Effector memory CD4-positive, alpha-beta T cell (primary cell): ENCODE measurements around the gene TARS3.

ENCODE experiments used
- DNase-seq, 3 donors: peaks; one replicate each; pipeline ENCODE4 v3.0.0-alpha.2; 2020
- H3K27ac ChIP-seq: 2 replicates; pipeline ENCODE4 v1.7.0; 2013; ENCODE audit warnings: mild to moderate bottlenecking, low read length, moderate library complexity; ENCODE audit not compliant: insufficient read depth, poor library complexity, severe bottlenecking
- H3K27me3 ChIP-seq: replicated peaks from 2 replicates; pipeline ENCODE4 v1.7.0; 2013; ENCODE audit warnings: mild to moderate bottlenecking, low read length; ENCODE audit not compliant: insufficient read depth, control insufficient read depth, poor library complexity, severe bottlenecking
- H3K36me3 ChIP-seq: 2 replicates; pipeline ENCODE4 v1.7.0; 2013; ENCODE audit warnings: mild to moderate bottlenecking, low read length, moderate library complexity; ENCODE audit not compliant: control insufficient read depth, insufficient read depth
- H3K4me1 ChIP-seq: 2 replicates; pipeline ENCODE4 v1.7.0; 2013; ENCODE audit warnings: low read length, mild to moderate bottlenecking; ENCODE audit not compliant: control insufficient read depth, insufficient read depth, poor library complexity, severe bottlenecking
- H3K4me3 ChIP-seq: 2 replicates; pipeline ENCODE4 v1.7.0; 2013; ENCODE audit warnings: low read length, low read depth, mild to moderate bottlenecking; ENCODE audit not compliant: insufficient read depth, poor library complexity, severe bottlenecking
- H3K9me3 ChIP-seq: 2 replicates; pipeline ENCODE4 v1.7.0; 2013; ENCODE audit warnings: mild to moderate bottlenecking, low read length, moderate library complexity; ENCODE audit not compliant: control insufficient read depth

Gene TARS3

DNA sequence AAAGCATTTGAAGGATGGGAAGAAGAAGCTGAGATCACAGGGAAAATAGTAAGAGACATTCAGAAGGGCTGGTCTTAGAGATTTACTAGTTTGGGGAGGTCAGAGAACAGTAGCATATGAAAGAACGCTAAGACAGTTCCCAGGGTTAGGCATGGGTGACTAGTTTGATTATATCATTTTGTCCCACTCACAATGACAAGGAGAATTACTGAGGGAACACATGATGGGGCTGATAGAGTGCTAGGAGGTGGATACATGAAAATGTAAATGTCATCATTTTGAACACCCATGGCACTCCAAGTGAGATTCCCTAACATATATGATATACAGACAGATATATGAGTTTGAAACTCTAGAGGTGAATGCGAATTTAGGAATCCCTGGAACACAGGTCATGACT, 9.3 kb upstream of the TARS3 start:
- no peaks in the 10 kb centered on the region for H3K27me3 ChIP-seq
- no peak overlapping the region for H3K4me3 ChIP-seq
- H3K27ac ChIP-seq = no peak overlapping the region
- no peaks in the 10 kb centered on the region for H3K36me3 ChIP-seq
- DNase-seq = no peak
- H3K4me1 ChIP-seq = no peaks in the 10 kb centered on the region
- no peaks in the 10 kb centered on the region for H3K9me3 ChIP-seq

DNA sequence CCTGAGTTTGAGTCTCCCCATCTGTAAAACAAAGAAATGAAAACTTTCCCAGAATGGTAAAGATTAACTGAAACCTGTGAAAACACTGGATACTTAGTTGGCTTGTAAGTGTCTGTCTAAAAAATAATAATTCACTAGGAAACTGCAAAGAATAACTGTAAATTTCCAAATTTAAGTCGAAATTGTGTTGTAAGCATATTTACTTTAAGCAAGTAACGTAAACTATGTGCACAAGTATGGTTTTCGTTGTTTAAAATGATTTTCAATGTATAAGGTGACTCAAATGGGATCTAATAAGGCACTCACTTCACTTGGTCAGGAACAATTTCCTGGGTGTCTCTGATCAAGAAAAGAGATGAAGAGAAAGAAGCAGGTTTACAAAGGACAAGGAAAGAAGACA, 8.5 kb upstream of the TARS3 start:
- Histone ChIP-seq H3K4me3 (no peak overlapping the region), H3K9me3 (no peaks in the 10 kb centered on the region), H3K4me1 (no peaks in the 10 kb centered on the region), H3K27ac (no peak overlapping the region), H3K27me3 (no peaks in the 10 kb centered on the region), H3K36me3 (no peaks in the 10 kb centered on the region)
- no peak for DNase-seq

DNA sequence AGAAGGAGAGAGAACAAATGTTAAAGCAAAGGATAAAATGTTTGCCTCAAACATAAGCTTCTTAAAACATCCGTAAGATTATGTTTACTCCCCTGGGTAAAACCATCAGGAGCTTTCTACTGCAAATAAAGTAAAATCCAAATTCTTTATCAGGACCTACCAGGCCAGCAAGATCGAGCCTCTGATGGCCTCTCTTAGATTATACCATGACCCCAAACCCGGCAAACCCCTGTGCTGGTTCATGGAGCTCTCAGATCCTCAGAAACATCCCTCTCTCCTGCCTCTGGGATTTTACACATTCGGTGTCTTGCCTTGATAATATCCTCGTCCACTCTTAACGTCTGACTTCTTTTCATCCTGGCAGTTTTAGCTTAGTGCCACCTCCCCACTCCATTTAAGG, 7.5 kb upstream of the TARS3 start:
- no peak overlapping the region for H3K4me3 ChIP-seq
- DNase-seq = no peak
- H3K9me3 ChIP-seq = no peaks in the 10 kb centered on the region
- H3K27me3 ChIP-seq = no peaks in the 10 kb centered on the region
- no peaks in the 10 kb centered on the region for H3K4me1 ChIP-seq
- H3K27ac ChIP-seq = no peak overlapping the region
- H3K36me3 ChIP-seq = no peaks in the 10 kb centered on the region

DNA sequence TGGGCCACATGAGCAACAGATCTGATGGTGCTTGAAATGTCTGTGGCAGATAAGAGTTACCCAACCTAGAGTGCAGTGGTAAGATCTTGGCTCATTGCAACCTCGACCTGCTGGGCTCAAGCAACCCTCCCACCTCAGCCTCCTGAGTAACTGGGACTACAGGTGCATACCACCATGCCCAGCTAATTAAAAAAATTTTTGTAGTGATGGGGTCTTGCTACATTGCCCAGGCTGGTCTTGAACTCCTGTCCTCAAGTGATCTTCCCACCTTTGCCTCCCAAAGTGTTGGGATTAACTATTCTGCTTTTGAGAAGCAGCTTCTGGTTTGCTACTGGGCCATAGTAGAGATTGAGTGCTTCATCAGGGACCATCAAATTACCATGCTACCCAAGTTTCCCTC, 2.9 kb upstream of the TARS3 start:
- H3K4me1 ChIP-seq = peaks cover 9% of the 10 kb centered on the region
- no peak overlapping the region for H3K4me3 ChIP-seq
- H3K27me3 ChIP-seq = no peaks in the 10 kb centered on the region
- H3K27ac ChIP-seq = no peak overlapping the region
- H3K9me3 ChIP-seq = no peaks in the 10 kb centered on the region
- no peak for DNase-seq
- H3K36me3 ChIP-seq = no peaks in the 10 kb centered on the region

DNA sequence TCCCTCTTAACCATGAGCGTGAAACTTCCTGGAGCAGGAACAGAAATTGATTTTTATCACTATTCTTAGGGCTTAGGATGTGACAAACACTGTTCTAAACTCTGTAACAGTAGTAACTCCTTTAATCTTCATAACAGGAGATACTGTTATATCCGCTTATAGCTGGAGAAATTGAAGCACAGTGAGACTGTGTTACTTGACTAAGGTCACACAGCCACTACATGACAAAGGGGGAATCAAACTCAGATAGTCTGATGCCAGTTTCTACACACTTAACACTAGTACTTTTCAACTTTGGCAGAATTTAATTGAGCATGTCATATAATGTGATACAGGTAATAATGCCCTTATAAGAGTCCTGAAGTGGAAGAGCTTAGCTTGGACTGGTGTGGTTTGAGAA, 800 bp upstream of the TARS3 start:
- Histone ChIP-seq H3K4me1 (peaks cover 9% of the 10 kb centered on the region), H3K27ac (no peak overlapping the region), H3K9me3 (no peaks in the 10 kb centered on the region), H3K36me3 (peaks cover 13% of the 10 kb centered on the region), H3K4me3 (no peak overlapping the region), H3K27me3 (no peaks in the 10 kb centered on the region)
- no peak for DNase-seq

DNA sequence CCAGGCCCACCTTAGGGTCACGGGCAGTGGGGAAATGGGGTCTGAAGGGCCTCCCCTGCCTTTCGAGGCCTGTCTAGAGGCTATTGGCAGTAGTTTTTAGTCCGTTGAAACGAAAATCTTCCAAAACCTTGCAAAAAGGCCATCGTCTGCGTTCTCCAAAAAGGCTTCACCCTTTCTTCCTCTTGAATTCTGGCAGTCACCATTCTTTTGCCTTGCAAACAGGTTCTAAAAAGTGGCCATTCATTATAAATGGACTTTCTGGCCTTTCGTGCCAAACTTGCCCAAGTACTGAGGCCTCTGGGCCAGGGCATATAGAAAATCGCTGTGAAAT, 367 bp upstream of the TARS3 start:
- DNase-seq = no peak
- peaks cover 9% of the 10 kb centered on the region for H3K4me1 ChIP-seq
- peaks cover 16% of the 10 kb centered on the region for H3K36me3 ChIP-seq
- H3K9me3 ChIP-seq = no peaks in the 10 kb centered on the region
- H3K4me3 ChIP-seq = no peak overlapping the region
- H3K27me3 ChIP-seq = no peaks in the 10 kb centered on the region
- H3K27ac ChIP-seq = peak overlapping the region; percentile 29

DNA sequence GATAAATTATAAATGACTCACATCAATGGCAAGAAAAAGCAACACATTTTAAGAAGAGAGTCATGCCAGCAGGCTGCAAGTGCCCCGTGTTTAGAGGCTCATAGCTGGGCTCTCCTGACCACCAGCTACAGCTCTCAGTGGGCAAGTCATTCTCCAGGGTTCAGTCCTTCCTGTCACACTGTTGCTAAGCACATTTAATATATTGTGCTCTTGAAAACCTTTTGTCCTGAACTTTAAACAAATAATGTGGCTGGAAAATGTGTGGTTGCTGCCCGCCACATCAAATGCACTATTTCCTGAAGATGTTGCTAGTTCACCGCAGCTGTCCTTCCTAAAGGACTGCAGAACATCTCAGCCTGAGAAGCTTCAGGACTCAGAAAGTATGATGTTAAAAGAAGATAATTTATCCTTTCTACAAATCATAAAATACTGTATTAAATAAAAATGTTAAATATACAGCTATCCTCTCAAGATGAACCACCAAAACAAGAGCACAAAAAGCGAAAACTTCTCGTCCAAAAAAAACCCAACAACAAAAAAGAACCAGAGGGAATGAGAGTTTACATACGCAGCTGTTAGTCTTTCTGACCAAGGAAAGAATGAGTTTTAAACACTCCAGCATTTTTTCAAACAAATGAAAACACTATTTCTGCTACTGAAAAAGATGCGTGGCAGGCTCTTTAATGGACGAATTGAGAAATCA, 951 bp downstream of the TARS3 start:
- Histone ChIP-seq H3K4me3 (peak overlapping the region; percentile 63), H3K36me3 (peaks cover 27% of the 10 kb centered on the region), H3K27me3 (no peaks in the 10 kb centered on the region), H3K9me3 (no peaks in the 10 kb centered on the region), H3K27ac (peak overlapping the region; percentile 79), H3K4me1 (peaks cover 9% of the 10 kb centered on the region)
- peak; percentile 9 to 36 (median 26) for DNase-seq

DNA sequence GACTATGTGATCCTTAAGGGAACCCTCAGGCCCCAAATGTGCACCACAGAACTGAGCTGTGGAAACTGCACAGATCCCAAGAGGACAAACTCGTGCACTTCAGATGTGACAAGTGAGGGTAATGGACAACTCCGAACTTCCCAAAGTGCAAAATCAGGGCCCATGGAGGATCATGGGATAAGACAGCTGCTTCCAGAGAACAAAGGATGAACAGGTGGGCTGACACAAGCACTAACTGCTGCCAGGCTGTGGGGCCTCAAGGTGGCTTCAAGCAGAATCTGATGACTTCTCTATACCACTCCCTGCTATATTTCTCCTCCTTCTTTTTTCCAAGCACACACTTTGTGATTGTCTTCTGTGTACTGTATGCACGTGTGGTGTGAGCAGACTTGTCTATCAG, 5.4 kb downstream of the TARS3 start:
- H3K4me1 ChIP-seq = peaks cover 9% of the 10 kb centered on the region
- no peaks in the 10 kb centered on the region for H3K9me3 ChIP-seq
- H3K27ac ChIP-seq = no peak overlapping the region
- DNase-seq = no peak
- H3K4me3 ChIP-seq = no peak overlapping the region
- H3K36me3 ChIP-seq = peaks cover 38% of the 10 kb centered on the region
- no peaks in the 10 kb centered on the region for H3K27me3 ChIP-seq

DNA sequence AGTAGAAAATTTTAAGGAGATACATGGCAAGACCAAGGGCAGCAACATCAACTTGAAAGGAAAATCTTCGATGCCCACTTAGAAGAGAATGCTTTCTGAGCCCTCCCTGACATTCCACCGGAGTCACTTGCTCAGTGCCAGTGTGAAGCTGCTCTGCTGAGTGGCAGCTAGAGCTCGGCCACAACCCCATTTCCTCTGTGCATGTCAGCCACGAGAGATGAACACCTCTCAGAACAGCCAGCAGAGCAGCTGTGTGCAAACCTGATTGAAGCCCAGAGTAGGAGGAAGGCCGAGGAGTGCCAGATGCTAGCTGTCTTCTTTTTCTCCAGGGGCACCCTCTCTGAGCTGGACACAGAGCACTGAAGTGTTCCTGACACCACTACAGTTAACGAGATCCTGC, 12.2 kb downstream of the TARS3 start:
- peaks cover 45% of the 10 kb centered on the region for H3K36me3 ChIP-seq
- H3K27ac ChIP-seq = no peak overlapping the region
- no peaks in the 10 kb centered on the region for H3K27me3 ChIP-seq
- no peaks in the 10 kb centered on the region for H3K4me1 ChIP-seq
- H3K4me3 ChIP-seq = no peak overlapping the region
- no peak for DNase-seq
- no peaks in the 10 kb centered on the region for H3K9me3 ChIP-seq

DNA sequence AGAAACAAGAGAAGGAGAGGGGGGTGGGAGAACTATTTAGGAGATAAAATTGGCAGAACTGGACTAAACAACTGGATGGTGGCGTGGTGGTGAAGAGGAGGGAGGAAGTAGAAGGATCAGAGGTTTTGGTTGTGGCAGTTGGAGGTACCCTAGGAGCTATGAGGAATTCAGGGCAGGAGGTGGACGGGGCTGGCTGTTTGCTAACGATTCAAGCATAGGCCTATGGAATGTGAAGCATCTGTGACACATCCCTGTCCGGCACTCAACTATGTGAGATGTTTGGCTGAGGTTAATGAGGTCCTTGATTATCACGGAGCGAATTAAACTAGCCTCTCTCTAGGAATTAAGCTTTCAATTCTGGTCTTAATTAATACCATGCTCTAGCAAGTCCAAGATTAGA, 13.5 kb downstream of the TARS3 start:
- H3K4me1 ChIP-seq = no peaks in the 10 kb centered on the region
- no peaks in the 10 kb centered on the region for H3K27me3 ChIP-seq
- H3K36me3 ChIP-seq = peaks cover 44% of the 10 kb centered on the region
- H3K27ac ChIP-seq = no peak overlapping the region
- H3K4me3 ChIP-seq = no peak overlapping the region
- no peaks in the 10 kb centered on the region for H3K9me3 ChIP-seq
- no peak for DNase-seq
